ENCODE results near the gene SEPTIN8.

Gene SEPTIN8

DNA sequence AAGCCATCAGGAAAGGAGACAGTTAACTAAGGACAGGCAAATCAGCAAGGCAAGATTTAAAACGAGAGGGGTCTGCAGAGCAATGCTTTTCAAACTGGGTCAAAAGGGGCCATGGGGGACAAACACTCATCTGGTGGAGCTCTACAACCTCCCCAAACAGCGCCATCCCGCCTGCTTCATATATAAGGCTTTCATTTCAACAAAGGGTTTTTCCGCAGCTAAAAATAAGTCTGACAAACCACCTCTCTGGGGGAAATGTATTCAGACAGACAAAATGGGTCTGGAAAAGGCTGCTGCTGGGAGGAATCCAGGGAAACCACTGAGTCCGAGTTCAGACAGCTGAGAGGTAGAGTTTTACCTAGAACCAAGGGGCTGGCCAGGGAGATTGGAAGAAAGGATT lies 8.3 kb upstream of the SEPTIN8 start:
- DNase-seq (ENCODE audit: low read depth in 2 of 3, low spot score in 1 of 3): no peak

DNA sequence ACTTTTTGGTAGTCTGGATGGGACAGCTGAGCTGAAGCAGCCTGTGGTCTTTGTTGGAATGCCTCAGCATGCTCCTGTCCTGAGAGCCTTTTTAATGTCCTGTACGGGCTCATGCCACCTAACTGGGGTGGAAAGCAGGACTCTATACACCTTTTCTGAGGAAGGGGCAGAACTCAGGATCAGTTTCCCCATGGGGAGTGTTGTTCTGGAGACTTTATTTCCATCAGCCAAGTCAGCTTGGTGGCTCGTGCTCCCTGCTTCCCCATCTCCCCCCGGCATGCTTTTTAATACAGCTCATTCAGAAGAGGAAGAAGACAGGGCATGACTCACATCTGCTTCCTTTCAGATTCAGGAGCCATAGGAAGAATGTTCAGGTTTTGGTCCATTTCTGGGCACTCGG lies 5.1 kb upstream of the SEPTIN8 start:
- DNase-seq (ENCODE audit: low read depth in 2 of 3, low spot score in 1 of 3): no peak

DNA sequence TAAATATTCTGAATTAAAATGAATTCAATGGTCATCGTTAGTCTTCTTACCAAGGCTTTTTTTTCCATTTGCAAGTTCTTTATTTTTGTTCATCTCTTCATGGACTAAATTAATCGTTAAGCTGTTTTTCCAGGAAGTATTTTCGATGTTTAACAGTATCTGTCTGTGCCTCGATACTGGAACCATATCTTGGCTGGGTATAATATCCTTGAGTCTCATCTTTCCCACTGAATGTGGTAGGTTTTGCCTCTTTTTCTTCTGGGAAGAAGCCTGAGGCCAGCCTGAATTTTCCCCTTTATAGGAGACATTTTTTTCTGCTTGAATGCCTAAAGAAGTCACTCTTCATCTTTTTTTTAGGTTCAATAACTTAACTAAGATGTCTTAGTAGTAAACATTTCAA lies 4.0 kb upstream of the SEPTIN8 start:
- DNase-seq (ENCODE audit: low read depth in 2 of 3, low spot score in 1 of 3): no peak

DNA sequence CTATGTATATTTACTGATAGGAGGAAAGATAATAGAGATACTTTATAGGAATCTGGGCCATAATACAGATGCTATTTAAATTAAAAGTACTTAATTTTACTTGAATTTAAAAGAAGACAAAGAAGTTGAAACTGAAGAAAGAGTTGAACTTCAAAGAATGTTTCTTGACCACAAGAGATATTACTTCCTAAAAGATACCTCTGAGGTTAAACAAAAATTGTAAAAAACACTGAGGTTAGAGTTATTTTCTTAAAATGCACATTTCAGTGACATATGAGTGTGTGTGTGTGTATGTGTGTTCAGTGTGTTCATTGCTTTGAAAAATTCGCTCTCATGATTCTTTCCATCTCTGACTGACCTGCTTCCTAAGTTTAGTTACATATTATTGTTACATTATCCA lies 3.5 kb upstream of the SEPTIN8 start:
- no peak for DNase-seq (ENCODE audit: low read depth in 2 of 3, low spot score in 1 of 3)

DNA sequence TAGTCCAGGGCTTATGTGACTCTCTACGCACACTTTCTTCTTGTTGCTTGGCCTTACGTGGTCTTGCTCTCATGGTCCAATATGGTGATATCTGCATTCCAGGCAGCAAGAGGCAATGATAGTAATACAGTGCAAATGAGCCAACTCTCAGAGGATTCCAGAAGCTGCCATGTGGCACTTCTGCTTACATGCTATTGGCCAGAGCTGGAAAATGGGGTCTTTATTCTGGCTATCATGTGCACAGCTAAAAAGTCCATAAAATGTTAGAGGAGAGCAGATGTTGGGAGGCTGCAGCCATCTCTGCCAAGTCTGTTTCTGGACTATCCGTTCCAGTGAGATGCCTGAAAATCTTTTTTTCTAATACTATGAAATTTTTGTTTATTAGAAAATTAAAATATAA lies 2.9 kb upstream of the SEPTIN8 start:
- DNase-seq (ENCODE audit: low read depth in 2 of 3, low spot score in 1 of 3): no peak

DNA sequence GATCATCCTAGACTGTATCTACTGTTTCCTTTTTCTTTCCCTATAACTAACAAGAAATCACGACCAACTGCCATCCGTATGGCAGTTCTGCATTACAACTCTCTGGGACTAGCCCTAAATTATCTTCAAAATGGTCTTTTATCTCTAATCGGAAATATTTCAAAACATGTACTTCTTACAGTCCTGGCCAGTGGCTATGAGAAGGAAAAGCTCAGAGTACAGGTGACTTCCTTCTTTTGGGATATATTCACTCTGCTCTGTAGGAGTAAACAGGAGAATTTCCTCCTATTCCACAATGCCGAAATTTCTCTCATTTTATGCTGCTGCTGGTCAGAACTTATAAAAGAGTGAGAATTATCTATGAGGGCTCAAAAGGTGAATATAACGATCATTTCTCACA lies 1.8 kb upstream of the SEPTIN8 start:
- no peak for DNase-seq (ENCODE audit: low read depth in 2 of 3, low spot score in 1 of 3)

DNA sequence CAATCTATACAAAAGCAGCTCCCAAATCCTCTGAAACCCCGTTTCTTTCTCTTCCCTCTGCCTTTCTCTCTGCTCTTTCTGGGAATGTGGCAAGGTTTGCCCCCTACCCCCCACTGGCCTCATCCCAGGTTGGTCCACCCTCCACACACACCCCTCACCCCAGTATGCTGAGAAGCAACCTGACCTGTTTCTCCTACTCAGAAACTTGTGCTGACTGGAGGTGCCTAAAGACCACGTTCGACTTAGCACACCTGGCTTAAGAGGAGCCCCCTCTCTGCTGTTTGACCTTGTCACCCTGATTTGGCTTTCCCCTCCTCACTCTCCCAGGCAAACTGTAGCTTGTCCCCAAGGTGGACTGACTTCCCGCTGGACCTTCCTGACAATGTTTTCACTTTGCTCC lies 1.1 kb upstream of the SEPTIN8 start:
- DNase-seq (ENCODE audit: low read depth in 2 of 3, low spot score in 1 of 3): no peak

DNA sequence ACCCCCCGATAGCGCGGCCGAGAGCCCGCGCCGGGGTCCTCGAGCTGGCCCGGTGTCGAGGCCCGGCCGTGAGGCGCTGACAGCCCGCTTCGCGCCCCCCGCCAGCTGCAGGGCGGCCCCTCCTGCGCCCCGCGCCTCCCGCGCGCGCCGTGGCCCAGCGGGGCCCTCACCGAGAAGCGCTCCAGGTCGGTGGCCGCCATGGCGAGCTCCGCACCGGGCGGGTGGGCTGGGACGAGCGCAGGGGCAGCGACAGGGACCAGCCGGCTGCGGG lies 166 bp downstream of the SEPTIN8 start:
- DNase-seq (ENCODE audit: low read depth in 2 of 3, low spot score in 1 of 3): no peak

DNA sequence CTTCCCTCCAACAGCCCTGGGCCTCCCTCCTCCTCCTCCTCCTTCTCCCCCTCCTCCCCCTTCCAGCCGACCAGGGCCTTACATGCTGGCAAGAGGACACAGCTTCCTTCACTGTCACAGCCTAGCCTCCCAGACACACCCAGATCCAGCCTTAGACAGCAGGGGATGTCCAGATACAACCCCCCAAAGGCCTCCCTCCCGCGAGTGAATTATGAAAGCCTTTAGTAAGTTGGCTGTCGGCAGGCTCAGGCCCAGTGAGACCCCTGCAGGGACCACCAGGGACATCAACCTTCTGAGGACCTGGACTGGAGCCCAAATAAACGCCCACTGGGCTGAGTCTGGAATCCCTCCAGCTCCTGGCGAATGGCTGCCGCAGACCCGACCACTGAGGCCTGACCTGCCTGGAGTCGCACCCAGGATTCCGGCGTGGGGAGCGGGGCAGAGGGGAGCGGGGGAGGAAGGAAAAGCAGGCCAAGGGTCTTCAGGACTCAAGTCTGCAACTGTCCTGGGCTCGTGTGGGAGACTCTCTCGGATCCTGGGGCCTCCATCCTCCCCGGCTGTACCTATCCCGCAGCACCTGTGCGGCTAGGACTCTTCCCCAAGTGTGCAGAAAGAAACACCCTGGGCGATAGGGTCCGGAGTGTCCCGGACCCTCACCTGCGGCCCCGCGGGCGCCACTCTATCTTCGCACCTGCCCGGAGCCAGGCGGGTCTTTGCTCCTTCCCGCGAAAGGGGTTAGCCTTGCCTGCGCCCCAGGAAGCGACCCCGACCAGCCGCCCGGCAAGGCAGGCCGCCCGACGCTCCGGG lies 705 bp downstream of the SEPTIN8 start:
- no peak for DNase-seq (ENCODE audit: low read depth in 2 of 3, low spot score in 1 of 3)

DNA sequence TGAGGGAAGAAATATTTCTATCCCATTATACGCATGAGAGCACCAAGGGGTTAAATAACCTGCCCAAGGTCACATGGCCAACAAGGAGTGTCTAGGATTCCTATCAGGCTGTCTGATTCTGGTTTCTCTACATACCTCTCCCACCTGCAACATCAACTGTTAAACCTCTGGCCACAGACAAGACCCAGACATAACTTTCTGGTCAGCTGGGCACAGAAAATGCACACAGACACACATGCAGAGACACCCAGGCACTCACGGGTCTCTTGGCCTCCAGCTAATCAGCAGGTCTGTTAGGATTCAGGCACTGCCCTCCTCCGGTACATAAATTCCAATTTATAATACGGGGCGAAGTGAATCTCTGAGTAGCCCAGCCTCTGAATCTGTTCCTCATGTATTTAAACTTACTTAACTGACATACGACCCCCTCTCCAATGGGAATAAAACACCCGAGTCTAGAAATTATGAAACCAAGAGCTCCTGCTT lies 1.5 kb downstream of the SEPTIN8 start:
- DNase-seq (ENCODE audit: low read depth in 2 of 3, low spot score in 1 of 3): no peak

DNA sequence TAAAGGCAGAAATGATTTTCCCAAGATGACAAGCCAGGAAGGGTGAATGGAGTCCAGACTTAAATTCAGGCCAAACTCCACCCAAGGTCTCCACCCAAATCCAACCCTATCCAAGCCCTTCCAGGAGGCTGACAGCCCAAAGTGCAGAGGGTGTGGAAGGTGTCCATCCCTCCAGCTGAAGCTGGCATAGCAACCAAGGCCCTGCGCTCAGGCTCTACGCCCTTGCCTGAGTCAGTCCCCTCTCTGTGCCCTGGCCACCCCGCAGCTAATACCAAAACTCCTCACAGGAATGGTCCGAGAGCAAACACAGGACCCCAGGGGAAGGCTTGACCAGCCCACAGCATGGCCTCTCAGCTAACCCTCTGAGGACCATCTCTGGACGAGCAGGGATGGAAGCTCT lies 2.1 kb downstream of the SEPTIN8 start:
- DNase-seq (ENCODE audit: low read depth in 2 of 3, low spot score in 1 of 3): no peak

DNA sequence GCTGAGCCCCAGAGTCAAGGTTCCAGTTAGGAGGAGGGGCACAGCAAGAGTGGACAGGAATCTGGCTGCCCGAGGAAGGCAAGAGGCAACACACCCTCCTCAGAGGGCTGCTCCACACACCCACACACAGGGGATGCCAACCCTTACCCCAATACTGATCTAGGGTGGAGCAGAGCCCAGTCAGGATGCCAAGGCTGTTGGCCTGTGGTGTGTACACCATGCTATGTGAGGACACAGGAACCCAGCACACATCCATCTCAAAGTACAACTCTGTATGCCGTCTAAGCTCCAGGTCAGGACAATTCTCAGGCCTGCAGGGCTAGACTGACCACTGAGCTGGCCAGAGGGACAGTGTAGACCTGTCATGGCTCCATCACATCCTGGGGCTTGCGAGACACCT lies 2.6 kb downstream of the SEPTIN8 start:
- DNase-seq (ENCODE audit: low read depth in 2 of 3, low spot score in 1 of 3): no peak

DNA sequence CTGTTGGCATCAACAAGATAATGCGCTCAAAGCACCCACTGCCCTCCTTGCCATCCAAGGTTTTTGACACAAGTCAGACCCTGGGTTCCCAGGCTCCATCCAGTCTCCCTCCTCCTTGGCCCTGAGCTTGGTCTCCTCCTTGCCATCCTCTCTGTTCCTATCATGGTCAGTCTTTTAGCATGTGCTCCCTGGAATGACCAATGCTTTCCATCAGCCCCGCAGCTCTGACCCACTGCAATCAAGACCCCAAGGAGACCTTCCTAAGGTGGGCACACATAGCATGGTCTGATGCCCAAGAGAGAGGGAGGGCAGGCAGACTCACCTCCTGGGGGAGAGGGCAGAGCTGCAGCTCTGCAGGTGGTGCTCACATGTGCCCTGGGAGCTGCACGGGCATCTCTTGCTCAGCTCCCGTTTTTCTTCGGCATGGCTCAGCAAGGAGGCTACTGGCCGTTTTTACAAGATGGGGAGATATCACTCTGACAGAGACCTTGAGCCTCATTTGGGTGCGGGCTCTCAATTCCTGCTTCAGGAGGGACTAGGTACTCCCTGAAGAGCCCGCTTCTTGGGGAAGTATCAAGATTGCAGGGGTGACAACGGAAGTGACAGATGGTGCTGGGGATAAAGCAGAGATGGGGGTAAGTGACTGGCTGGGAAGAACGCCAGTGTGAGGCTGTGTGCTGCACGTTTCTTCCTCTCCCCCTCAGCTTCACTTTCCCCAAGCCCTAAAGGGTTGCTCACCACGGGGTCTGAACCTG lies 3.3 kb downstream of the SEPTIN8 start:
- DNase-seq (ENCODE audit: low read depth in 2 of 3, low spot score in 1 of 3): no peak

DNA sequence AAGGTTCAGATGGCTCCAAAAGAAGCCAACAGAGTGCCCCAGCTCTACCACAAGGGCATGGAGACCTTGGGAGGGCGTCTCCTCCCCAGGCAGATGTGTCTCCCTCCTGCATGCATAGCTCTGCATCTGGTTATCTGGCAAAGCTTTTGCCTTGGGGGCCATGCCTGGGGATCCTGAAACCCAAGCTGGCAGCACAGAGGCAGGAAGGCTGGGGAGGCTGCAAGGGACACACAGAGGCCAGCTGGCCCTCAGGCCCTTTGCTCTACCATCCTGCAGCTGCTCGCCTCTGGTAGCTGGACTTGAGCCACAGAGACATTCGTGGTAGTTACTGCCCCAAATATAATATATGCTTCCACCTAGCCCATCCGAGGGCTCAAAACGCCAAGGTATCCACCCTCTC lies 3.9 kb downstream of the SEPTIN8 start:
- DNase-seq (ENCODE audit: low read depth in 2 of 3, low spot score in 1 of 3): no peak

DNA sequence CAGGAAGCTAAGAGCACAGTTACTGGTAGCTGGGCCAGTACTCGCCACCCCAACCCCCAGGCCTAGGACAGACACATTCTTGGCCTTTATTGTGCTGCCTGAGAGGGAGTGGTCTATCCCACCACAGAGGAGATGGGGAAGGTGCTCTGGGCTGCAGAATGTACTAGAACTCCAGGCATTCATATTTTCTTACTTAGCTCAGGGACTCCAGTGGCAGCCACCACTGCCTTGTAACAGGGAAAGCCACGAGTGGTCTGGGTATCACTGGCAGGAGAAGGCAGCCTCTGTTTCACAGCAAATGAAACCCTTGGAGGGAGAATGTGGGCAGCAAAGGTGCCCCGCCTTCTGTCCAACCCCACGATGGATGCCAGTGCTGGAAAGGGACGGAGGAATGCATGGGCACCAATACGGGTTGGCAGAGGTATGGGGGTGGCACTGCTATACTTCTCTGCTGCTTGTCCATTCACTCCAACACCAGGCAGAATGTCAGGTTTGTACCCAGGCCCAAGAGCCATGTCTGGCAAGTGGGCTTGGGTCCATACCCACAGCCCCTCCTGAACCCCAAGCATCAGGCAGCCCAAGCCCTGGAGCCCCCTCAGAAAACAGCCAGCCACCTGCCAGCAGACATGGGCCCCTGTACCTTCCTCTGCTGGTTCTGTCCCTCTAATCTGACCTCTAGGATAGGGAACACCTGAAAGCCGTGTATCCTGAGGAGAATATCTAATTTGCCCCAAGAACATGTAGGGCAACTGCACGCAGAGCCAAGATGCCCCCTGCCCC lies 4.6 kb downstream of the SEPTIN8 start:
- no peak for DNase-seq (ENCODE audit: low read depth in 2 of 3, low spot score in 1 of 3)

DNA sequence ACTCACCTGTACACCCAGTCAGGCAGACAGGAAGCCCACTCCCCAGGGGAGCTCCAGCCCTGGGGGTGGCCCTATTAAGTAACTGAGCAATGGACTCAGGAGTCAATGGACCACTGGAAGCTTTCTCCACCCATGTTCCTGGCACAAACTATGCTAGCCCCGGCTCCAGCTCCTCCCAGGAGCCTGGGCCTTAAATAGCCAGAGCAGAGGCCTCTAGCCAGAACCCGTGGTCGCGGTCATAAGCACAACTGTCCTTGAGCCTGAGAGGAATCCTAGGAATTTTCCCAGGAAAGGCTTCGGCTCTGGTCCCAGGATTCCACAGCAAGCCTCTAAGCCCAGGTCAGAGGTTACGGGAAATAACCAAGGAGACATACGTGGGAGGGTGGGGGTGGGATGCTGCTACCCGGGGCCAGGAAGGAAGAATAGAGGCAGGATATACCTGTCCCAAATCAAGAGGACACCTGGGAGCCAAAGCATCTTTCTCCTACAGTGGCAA lies 5.5 kb downstream of the SEPTIN8 start:
- no peak for DNase-seq (ENCODE audit: low read depth in 2 of 3, low spot score in 1 of 3)

DNA sequence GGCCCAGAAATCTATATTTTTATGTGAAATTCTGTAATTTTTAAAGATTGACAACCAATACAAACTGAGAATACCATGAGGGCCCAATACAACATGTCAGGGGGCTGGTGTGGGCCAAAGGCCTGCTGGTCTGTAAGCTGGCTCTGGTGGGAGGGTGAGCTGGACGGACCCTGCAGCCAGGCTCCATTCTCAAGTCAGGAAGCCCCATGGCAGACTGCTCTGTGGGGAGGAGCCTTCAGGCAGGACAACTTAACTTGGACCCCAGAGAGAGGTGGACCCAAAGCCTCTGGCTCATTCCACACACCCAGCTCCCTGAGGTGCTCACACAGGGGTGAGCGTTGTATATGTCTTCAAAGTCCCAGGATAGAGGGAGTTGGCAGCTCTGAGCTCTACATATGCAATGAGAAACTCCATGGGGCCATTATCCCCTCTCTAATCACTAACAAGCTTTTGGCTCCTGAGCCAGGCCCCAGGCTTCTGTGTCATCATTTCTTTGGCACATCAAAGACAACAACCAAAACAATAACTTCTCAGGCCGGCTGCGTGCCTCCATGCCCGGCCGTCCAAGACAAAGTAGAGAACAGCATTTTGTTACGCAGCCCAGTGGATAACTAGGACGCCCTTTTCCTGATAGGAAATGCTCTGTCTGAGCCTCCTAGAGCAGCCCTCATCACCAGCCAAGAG lies 6.4 kb downstream of the SEPTIN8 start:
- DNase-seq (ENCODE audit: low read depth in 2 of 3, low spot score in 1 of 3): no peak

DNA sequence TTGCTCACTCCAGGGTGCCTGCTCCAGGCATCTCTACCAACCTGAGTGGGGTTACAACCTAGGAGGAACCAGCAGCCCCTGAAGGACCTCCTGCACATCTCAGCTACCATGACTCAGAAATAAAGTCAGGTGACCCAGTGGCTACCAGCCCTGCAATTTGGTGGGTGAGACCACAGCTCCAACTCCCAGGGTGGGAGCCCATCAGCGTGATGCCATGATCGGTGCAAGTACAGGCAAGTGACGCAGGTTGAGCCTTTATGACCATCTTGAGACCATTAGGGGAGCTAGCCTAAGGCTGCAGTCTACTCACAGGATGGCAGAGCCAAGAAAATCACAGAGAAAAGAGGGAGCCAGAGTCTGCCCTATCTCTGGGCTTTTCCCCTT lies 8.6 kb downstream of the SEPTIN8 start:
- DNase-seq (ENCODE audit: low read depth in 2 of 3, low spot score in 1 of 3): no peak

DNA sequence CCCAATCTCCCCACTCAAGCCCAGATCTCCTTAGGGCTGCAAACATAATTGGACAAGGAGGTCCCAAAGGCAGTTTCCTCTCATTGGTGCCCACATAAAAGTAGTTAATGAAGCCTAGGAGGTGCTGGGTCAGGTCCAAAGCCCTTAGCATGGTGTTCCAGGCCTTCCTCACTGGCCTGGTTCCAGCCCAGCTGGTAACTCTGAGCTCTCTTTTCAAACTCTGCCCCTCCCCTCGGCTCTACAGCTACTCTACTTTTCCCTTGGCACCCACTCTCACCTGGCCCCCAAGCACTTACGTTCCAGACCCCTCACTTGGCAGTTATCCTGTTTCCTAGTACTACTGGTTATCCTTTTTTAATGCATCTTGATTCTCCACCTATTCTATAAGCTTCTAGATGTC lies 9.9 kb downstream of the SEPTIN8 start:
- no peak for DNase-seq (ENCODE audit: low read depth in 2 of 3, low spot score in 1 of 3)

DNA sequence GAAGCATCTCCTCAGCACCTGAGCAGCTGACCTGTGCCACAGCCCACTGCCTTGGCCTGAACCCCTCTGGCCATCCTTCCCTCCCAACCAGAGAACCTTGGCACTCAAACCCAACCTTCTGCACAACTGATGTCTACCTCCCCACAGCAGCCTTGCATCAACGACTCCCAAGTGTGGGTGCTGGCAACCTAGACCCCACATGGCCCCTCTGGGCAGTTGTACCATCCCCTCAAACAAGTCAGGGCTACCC lies 10.3 kb downstream of the SEPTIN8 start:
- DNase-seq (ENCODE audit: low read depth in 2 of 3, low spot score in 1 of 3): no peak

DNA sequence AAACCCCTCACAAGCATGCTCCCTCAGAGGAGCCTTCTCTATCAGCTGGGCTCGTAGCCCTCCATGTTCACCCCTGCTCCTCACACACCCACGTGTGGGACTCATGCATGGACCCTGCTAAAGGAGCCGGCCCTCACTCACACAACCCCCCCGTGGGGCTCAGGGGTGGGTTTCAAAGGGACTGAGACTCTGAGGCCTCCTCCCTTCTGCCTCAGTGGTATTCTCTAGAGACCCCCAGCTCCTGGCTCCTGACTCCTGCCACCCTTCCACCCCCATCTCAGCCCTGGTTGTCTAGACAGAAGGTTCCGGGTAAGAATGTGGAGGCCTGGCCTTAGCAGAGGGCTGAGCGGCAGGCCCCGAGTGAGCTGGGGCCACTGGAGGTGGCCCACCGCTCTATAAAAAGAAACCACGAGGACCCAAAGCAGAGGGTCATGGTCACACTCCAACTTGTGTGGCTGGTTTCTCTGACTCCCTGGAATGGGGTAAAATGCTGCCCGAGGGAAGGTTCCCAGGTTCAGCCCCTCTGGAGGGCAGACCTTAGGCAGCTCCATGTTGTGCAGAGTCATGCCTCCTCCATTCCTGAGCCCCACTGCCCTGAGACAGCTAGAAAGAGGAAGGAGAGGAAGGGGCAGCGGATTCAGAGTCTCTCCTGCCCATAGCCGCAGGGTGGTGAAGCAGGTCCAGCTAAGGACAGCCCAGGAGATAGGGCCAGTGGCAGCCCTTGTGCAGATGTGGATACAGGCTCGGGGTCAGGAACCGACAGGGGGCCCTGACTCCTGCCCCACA lies 10.8 kb downstream of the SEPTIN8 start:
- DNase-seq (ENCODE audit: low read depth in 2 of 3, low spot score in 1 of 3): no peak
